ENCODE data around the gene MPST. TPM values are rescaled to one million over a fixed set of nuclear protein-coding genes. Genes with fewer than 3 reads are reported as not detected.

The MPST gene
- total and polyA plus RNA-seq, 5 donors from 2014 or later, result 10.3 to 32.6 (median 22.0) TPM

DNA sequence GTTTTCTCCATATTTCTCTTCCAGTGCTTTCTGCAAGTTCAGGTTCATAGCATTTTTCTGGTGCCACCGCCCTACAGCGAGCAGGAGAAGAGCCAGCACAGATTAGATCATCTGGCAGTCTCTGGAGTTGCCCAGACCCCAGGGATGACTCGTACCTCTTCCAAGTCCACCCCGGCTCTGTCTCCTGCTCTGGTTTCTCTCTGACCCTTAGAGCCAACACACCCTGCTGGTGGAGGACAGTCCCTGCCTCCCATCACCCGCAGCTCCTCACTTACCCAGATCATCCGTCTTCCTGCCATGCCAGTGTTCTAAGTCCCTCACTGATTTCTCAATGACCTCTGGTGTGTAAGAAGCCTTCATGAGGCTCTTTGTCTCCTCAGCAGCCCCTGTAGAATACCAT lies 28.3 kb upstream of the MPST start:
- no peaks in the 10 kb centered on the region for H3K36me3 Mint-ChIP-seq
- H3K27me3 Mint-ChIP-seq, result peaks cover 55% of the 10 kb centered on the region
- no peaks in the 10 kb centered on the region for H3K4me1 Mint-ChIP-seq
- Histone ChIP-seq H3K36me3 (ENCODE audit: control insufficient read depth, insufficient read depth, low read length) (no peaks in the 10 kb centered on the region), H3K27ac (ENCODE audit: insufficient read depth, low read length, poor library complexity, severe bottlenecking) (no peak overlapping the region), H3K4me3 (ENCODE audit: low read depth, low read length) (no peak overlapping the region), H3K27me3 (ENCODE audit: control insufficient read depth, insufficient read depth, low read length) (peaks cover 15% of the 10 kb centered on the region), H3K9me3 (ENCODE audit: control insufficient read depth in 2 of 2, low read length in 2 of 2) (peaks cover 2 to 4% of the 10 kb centered on the region in 2 experiments), H3K4me1 (ENCODE audit: control insufficient read depth, insufficient read depth, low read length, poor library complexity, severe bottlenecking) (no peaks in the 10 kb centered on the region)
- DNase-seq (no peak), ATAC-seq (ENCODE audit: low read depth in 2 of 2) (no peak)
- H3K4me3 Mint-ChIP-seq, result no peak overlapping the region
- peaks cover 0 to 7% (median 2%) of the 10 kb centered on the region in 7 donors for H3K9me3 Mint-ChIP-seq
- no peak overlapping the region for H3K27ac Mint-ChIP-seq

DNA sequence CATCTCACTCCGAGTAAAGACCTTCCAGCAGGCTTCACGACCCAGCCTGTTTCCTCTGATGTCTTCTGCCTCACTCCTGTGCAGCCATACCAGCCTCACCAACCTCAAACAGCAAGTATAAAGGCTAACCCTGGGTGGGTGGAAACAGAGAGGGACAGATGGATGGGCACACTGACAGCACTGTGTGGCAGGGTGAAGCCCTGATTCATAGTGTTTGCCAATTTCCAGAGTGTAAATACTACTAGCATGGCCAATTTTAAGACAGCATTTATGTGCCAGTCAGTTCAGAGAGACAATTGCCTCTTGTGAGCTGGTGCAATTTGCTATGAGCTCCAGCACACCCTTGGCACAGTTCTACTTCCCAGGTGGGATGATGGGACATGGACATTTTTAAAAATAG lies 21.8 kb upstream of the MPST start:
- ATAC-seq (ENCODE audit: low read depth in 2 of 2) (no peak), DNase-seq (no peak)
- H3K27ac Mint-ChIP-seq, result no peak overlapping the region
- H3K4me3 Mint-ChIP-seq, result no peak overlapping the region
- H3K4me1 Mint-ChIP-seq, result no peaks in the 10 kb centered on the region
- no peaks in the 10 kb centered on the region for H3K36me3 ChIP-seq (ENCODE audit: control insufficient read depth, insufficient read depth, low read length)
- no peak overlapping the region for H3K4me3 ChIP-seq (ENCODE audit: low read depth, low read length)
- no peaks in the 10 kb centered on the region for H3K4me1 ChIP-seq (ENCODE audit: control insufficient read depth, insufficient read depth, low read length, poor library complexity, severe bottlenecking)
- peaks cover 31% of the 10 kb centered on the region for H3K27me3 Mint-ChIP-seq
- H3K9me3 Mint-ChIP-seq, result peaks cover 0 to 3% (median 0%) of the 10 kb centered on the region in 7 donors
- H3K27ac ChIP-seq (ENCODE audit: insufficient read depth, low read length, poor library complexity, severe bottlenecking), result no peak overlapping the region
- H3K27me3 ChIP-seq (ENCODE audit: control insufficient read depth, insufficient read depth, low read length), result peaks cover 2% of the 10 kb centered on the region
- H3K9me3 ChIP-seq (ENCODE audit: control insufficient read depth in 2 of 2, low read length in 2 of 2), result no peaks in the 10 kb centered on the region
- no peaks in the 10 kb centered on the region for H3K36me3 Mint-ChIP-seq

DNA sequence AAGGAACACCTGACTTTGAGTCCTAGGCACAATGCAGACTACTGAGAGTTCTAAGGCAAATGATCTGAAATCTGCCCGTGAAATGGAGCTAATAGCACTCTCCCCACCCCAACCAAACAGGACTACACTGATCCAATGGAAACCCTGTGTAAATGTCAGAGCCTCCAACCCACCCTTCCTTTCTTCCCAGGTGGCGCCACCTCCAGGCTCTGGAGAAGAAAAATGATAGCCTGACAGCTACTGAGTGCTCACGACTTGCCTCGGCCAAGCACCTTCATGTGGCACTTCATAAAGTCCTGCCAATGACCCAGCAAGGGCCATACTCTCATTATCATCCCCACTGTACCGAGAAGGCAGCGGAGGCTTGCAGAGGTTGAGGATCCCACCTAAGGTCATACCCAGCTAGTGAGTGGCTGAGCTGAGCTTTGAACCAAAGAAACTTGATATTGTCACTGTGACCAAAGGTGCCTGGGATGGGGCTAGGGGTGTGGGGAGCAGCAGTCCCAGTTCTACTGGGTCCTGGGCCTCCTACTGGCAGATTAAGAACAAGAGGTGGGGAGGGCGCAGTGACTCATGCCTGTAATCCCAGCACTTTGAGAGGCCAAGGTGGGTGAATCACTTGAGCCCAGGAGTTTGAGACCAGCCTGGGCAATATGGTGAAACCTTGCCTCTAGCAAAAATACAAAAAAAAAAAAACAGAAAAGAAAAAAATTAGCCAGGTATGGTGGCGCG lies 20.8 kb upstream of the MPST start:
- Histone ChIP-seq H3K27me3 (ENCODE audit: control insufficient read depth, insufficient read depth, low read length) (peaks cover 2% of the 10 kb centered on the region), H3K27ac (ENCODE audit: insufficient read depth, low read length, poor library complexity, severe bottlenecking) (no peak overlapping the region), H3K36me3 (ENCODE audit: control insufficient read depth, insufficient read depth, low read length) (no peaks in the 10 kb centered on the region), H3K4me1 (ENCODE audit: control insufficient read depth, insufficient read depth, low read length, poor library complexity, severe bottlenecking) (no peaks in the 10 kb centered on the region), H3K9me3 (ENCODE audit: control insufficient read depth in 2 of 2, low read length in 2 of 2) (no peaks in the 10 kb centered on the region), H3K4me3 (ENCODE audit: low read depth, low read length) (no peak overlapping the region)
- Mint-ChIP-seq H3K4me3 (no peak overlapping the region), H3K9me3 (peaks cover 0 to 3% (median 0%) of the 10 kb centered on the region in 7 donors), H3K27me3 (peaks cover 22% of the 10 kb centered on the region), H3K27ac (no peak overlapping the region), H3K4me1 (no peaks in the 10 kb centered on the region), H3K36me3 (no peaks in the 10 kb centered on the region)
- no peak for ATAC-seq (ENCODE audit: low read depth in 2 of 2)
- DNase-seq, result peak in 1 of 3 donors; percentile 42

DNA sequence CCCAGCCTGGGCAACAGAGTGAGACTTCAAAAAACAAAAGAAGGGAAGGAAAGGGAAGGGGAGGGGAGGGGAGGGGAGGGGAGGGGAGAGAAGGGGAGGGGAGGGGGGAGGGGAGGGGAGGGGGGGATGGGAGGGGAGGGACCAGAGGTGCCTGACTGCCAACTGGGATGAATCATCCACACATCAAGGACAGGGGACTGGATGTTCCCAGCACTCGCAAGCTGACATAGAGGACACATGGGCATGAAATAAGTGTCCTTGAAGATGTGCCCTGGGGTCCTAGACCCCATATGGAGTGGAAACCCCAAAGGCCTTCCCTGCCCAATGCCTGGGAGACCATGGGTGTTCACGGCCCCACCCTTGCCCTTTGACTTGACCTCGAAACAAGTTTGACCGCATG lies 20.1 kb upstream of the MPST start:
- Mint-ChIP-seq H3K27me3 (peaks cover 20% of the 10 kb centered on the region), H3K4me1 (no peaks in the 10 kb centered on the region), H3K4me3 (no peak overlapping the region), H3K27ac (no peak overlapping the region), H3K9me3 (peaks cover 0 to 3% (median 0%) of the 10 kb centered on the region in 7 donors), H3K36me3 (no peaks in the 10 kb centered on the region)
- peaks cover 2% of the 10 kb centered on the region for H3K27me3 ChIP-seq (ENCODE audit: control insufficient read depth, insufficient read depth, low read length)
- H3K4me3 ChIP-seq (ENCODE audit: low read depth, low read length), result no peak overlapping the region
- no peak overlapping the region for H3K27ac ChIP-seq (ENCODE audit: insufficient read depth, low read length, poor library complexity, severe bottlenecking)
- no peaks in the 10 kb centered on the region for H3K4me1 ChIP-seq (ENCODE audit: control insufficient read depth, insufficient read depth, low read length, poor library complexity, severe bottlenecking)
- H3K36me3 ChIP-seq (ENCODE audit: control insufficient read depth, insufficient read depth, low read length), result no peaks in the 10 kb centered on the region
- no peaks in the 10 kb centered on the region for H3K9me3 ChIP-seq (ENCODE audit: control insufficient read depth in 2 of 2, low read length in 2 of 2)
- DNase-seq (no peak), ATAC-seq (ENCODE audit: low read depth in 2 of 2) (no peak)

DNA sequence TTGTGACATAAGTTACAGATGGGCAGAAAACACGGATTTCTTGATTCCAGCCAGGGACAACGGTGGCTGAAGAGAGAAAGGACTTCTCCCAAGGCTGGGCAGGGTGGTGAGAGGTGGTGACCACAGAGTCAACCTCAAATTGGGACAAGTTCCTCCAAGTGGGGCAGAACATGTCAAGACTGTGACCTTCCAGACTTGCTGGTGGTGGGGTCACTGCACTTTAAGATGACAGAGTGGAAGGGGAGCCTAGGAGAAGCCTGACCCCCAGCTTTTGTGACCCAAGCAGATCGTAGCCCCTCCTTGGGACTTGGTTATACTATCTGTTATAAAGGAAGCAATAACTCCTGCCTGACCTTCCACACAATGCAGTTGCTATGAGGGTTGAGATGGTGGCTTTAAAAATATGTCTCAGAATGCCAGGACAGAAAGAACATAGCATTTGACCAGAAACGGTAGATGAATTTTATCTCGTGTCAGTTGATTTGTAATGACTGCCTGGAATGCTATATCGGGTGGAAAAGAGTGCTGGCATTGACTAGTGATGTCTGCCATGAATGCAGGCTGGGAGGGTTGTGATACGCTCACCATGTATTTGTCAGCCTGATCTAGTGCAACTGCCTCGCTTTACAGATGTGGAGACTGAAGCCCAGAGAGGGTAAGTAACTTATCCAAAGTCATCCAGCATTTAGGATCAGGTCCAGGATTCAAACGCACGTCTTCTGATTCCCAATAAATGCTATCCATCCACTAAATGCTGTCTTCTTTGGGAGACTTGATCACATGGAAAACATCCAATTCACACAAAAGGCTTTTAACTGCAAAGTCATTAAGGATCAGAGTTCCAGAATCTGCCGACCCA lies 18.6 kb upstream of the MPST start:
- Histone ChIP-seq H3K27me3 (ENCODE audit: control insufficient read depth, insufficient read depth, low read length) (peaks cover 4% of the 10 kb centered on the region), H3K9me3 (ENCODE audit: control insufficient read depth in 2 of 2, low read length in 2 of 2) (peaks cover 0 to 1% of the 10 kb centered on the region in 2 experiments), H3K4me3 (ENCODE audit: low read depth, low read length) (no peak overlapping the region), H3K27ac (ENCODE audit: insufficient read depth, low read length, poor library complexity, severe bottlenecking) (no peak overlapping the region), H3K4me1 (ENCODE audit: control insufficient read depth, insufficient read depth, low read length, poor library complexity, severe bottlenecking) (no peaks in the 10 kb centered on the region), H3K36me3 (ENCODE audit: control insufficient read depth, insufficient read depth, low read length) (no peaks in the 10 kb centered on the region)
- Mint-ChIP-seq H3K4me3 (no peak overlapping the region), H3K27me3 (peaks cover 27% of the 10 kb centered on the region), H3K27ac (no peak overlapping the region), H3K36me3 (no peaks in the 10 kb centered on the region), H3K4me1 (no peaks in the 10 kb centered on the region), H3K9me3 (peaks cover 0 to 1% (median 0%) of the 10 kb centered on the region in 7 donors)
- DNase-seq, result no peak
- no peak for ATAC-seq (ENCODE audit: low read depth in 2 of 2)

DNA sequence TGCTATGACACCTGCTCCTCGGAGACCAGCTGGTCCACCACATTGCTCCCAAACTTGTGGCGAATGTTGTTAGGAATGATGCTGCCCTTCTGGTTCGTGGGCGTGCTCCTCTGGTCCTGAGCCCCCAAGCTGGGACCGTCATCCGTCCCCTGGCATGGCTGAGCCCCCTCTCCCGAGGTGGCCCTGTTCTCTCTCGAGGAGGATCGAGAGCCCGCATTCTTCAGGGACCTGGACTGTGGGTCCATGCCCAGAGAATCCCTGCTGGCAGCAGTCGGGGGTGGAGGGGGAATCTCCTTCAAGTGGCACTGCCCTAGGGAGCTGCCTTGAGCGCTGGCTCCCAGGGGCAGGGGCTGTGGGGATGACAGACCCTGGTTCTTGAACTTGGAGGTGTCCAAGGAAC lies 17.7 kb upstream of the MPST start:
- H3K4me1 Mint-ChIP-seq, result no peaks in the 10 kb centered on the region

DNA sequence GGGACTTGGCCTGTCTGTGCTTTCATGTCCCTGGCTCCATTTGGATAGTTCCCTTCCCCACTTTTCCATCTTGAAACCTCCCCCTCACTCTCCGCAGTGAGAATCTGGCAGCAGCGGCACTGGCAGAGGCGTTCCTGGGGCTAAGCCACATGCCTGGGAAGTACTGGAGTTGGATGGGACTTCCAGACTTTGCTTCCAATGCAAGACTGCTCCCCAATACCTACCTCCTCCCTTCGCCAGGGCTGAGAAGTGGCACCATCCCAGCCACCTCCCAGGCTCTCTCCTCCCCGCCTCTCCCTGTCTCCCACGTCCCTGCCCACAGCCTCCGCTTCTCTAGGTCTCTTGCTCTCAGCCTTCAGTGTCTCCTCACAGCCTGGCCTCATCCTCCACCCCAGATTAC lies 16.9 kb upstream of the MPST start:
- H3K27ac ChIP-seq (ENCODE audit: insufficient read depth, low read length, poor library complexity, severe bottlenecking), result no peak overlapping the region
- ATAC-seq (ENCODE audit: low read depth in 2 of 2) (no peak), DNase-seq (no peak)
- peaks cover 0 to 1% of the 10 kb centered on the region in 2 experiments for H3K9me3 ChIP-seq (ENCODE audit: control insufficient read depth in 2 of 2, low read length in 2 of 2)
- peaks cover 5% of the 10 kb centered on the region for H3K27me3 ChIP-seq (ENCODE audit: control insufficient read depth, insufficient read depth, low read length)
- H3K36me3 Mint-ChIP-seq, result no peaks in the 10 kb centered on the region
- no peak overlapping the region for H3K4me3 Mint-ChIP-seq
- no peaks in the 10 kb centered on the region for H3K36me3 ChIP-seq (ENCODE audit: control insufficient read depth, insufficient read depth, low read length)
- peaks cover 0 to 1% (median 0%) of the 10 kb centered on the region in 7 donors for H3K9me3 Mint-ChIP-seq
- no peaks in the 10 kb centered on the region for H3K4me1 Mint-ChIP-seq
- H3K27ac Mint-ChIP-seq, result peak overlapping the region in 1 of 3 donors; percentile 13
- H3K4me1 ChIP-seq (ENCODE audit: control insufficient read depth, insufficient read depth, low read length, poor library complexity, severe bottlenecking), result no peaks in the 10 kb centered on the region
- no peak overlapping the region for H3K4me3 ChIP-seq (ENCODE audit: low read depth, low read length)
- H3K27me3 Mint-ChIP-seq, result peaks cover 27% of the 10 kb centered on the region

More for the DNA sequence above, 17.7 kb upstream of the MPST start:
- H3K27me3 ChIP-seq (ENCODE audit: control insufficient read depth, insufficient read depth, low read length), result peaks cover 5% of the 10 kb centered on the region
- Mint-ChIP-seq H3K36me3 (no peaks in the 10 kb centered on the region), H3K9me3 (peaks cover 0 to 1% (median 0%) of the 10 kb centered on the region in 7 donors), H3K4me3 (no peak overlapping the region), H3K27me3 (peaks cover 27% of the 10 kb centered on the region), H3K27ac (no peak overlapping the region)
- H3K4me1 ChIP-seq (ENCODE audit: control insufficient read depth, insufficient read depth, low read length, poor library complexity, severe bottlenecking), result no peaks in the 10 kb centered on the region
- no peak overlapping the region for H3K4me3 ChIP-seq (ENCODE audit: low read depth, low read length)
- H3K36me3 ChIP-seq (ENCODE audit: control insufficient read depth, insufficient read depth, low read length), result no peaks in the 10 kb centered on the region
- peaks cover 0 to 1% of the 10 kb centered on the region in 2 experiments for H3K9me3 ChIP-seq (ENCODE audit: control insufficient read depth in 2 of 2, low read length in 2 of 2)
- ATAC-seq (ENCODE audit: low read depth in 2 of 2) (no peak), DNase-seq (no peak)
- no peak overlapping the region for H3K27ac ChIP-seq (ENCODE audit: insufficient read depth, low read length, poor library complexity, severe bottlenecking)

Measured in CD4-positive, CD25-positive, alpha-beta regulatory T cell (primary cell).